Measurements from ENCODE around the gene RSF1. TPM values are rescaled to one million over a fixed set of nuclear protein-coding genes. Genes with fewer than 3 reads are reported as not detected.

The RSF1 gene
- total RNA-seq, 1 experiment from 2014 or later: 83.0 TPM

DNA sequence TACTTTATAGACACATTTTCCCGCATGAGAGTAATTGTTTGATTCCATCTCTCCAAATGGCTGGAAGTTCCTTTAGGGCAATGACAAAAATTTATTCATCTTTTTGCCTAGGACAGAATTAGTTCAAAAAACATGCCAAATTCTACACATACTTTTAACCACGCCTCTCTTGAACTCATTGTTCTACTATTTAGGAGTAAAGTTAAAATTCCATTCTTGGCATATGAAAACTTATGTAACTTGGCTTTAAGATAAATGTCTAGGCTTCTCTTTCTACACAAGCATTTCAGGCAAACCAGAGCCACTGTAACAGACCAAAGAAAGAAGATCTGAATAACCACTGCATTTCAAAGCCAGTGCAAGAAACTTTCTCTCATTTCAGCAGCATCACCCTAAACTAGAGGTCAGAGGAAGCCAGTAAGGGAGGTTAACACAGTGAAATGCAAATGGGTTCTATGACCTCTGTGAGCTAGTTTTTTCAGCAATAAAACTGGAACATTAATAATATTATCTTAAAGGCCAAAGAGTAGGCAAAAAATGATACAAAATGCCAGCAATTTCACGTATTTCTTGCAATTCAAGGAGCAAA lies 73.0 kb downstream of the RSF1 start:
- H3K27me3 ChIP-seq (ENCODE audit: control insufficient read depth, insufficient read depth, low read length): no peaks in the 10 kb centered on the region
- no TSS peak for BruUV-seq (replicated peaks)
- no peak for TF ChIP-seq POLR2AphosphoS5 (IDR thresholded peaks at IDR 0.05; ENCODE audit: low read depth, low read length)
- no peak for TF ChIP-seq SIN3A (IDR thresholded peaks at IDR 0.05; ENCODE audit: borderline replicate concordance, insufficient read depth, low read depth, low read length)
- no peak for TF ChIP-seq REST (IDR thresholded peaks at IDR 0.05; ENCODE audit: insufficient read depth in 1 of 2, low read depth in 2 of 2, low read length in 1 of 2)
- TF ChIP-seq TCF7L2 (IDR thresholded peaks at IDR 0.05; ENCODE audit: low read depth, low read length): no peak
- TF ChIP-seq CTCF (IDR thresholded peaks at IDR 0.05): no peak
- CTCF ChIA-PET: no interaction called here
- no peaks in the 10 kb centered on the region for H3K36me3 ChIP-seq (ENCODE audit: control insufficient read depth, insufficient read depth, low read length)
- no peak overlapping the region for H3K27ac ChIP-seq (ENCODE audit: low read length)
- POLR2A ChIA-PET: no interaction called here
- ATAC-seq (no peak), DNase-seq (ENCODE audit: low read depth, low spot score) (no peak)
- no peaks in the 10 kb centered on the region for H3K9me3 ChIP-seq (ENCODE audit: control insufficient read depth, insufficient read depth, low read depth, low read length)
- intact Hi-C loops (cut with micrococcal nuclease; ENCODE audit: unreplicated experiment): no loop called here
- no peak overlapping the region for H3K4me3 ChIP-seq (ENCODE audit: low read depth in 2 of 2, low read length in 2 of 2)
- no peaks in the 10 kb centered on the region for H3K4me1 ChIP-seq (ENCODE audit: control insufficient read depth, insufficient read depth, low read length)
- in situ Hi-C loops (cut with HindIII; ENCODE audit: low pct_unique_long_range_greater_than_20kb, low sequenced_read_pairs): no loop called here

- H3K36me3 ChIP-seq (ENCODE audit: control insufficient read depth, insufficient read depth, low read length): peaks cover 9% of the 10 kb centered on the region
- ChIA-PET CTCF (no interaction called here), POLR2A (no interaction called here)
- H3K9me3 ChIP-seq (ENCODE audit: control insufficient read depth, insufficient read depth, low read depth, low read length): no peaks in the 10 kb centered on the region
- TF ChIP-seq REST (IDR thresholded peaks at IDR 0.05; ENCODE audit: insufficient read depth in 1 of 2, low read depth in 2 of 2, low read length in 1 of 2): no peak
- TF ChIP-seq CTCF (IDR thresholded peaks at IDR 0.05): no peak
- no peak for TF ChIP-seq POLR2AphosphoS5 (IDR thresholded peaks at IDR 0.05; ENCODE audit: low read depth, low read length)
- no peak for TF ChIP-seq SIN3A (IDR thresholded peaks at IDR 0.05; ENCODE audit: borderline replicate concordance, insufficient read depth, low read depth, low read length)
- no peak for TF ChIP-seq TCF7L2 (IDR thresholded peaks at IDR 0.05; ENCODE audit: low read depth, low read length)
- H3K4me3 ChIP-seq (ENCODE audit: low read depth in 2 of 2, low read length in 2 of 2): no peak overlapping the region
- DNase-seq (ENCODE audit: low read depth, low spot score) (no peak), ATAC-seq (no peak)
- intact Hi-C loops (cut with micrococcal nuclease; ENCODE audit: unreplicated experiment): no loop called here
- H3K27ac ChIP-seq (ENCODE audit: low read length): no peak overlapping the region
- no TSS peak for BruUV-seq (replicated peaks)
- in situ Hi-C loops (cut with HindIII; ENCODE audit: low pct_unique_long_range_greater_than_20kb, low sequenced_read_pairs): no loop called here
- H3K4me1 ChIP-seq (ENCODE audit: control insufficient read depth, insufficient read depth, low read length): no peaks in the 10 kb centered on the region
- no peaks in the 10 kb centered on the region for H3K27me3 ChIP-seq (ENCODE audit: control insufficient read depth, insufficient read depth, low read length)
These were observed 84.0 kb downstream of the RSF1 start for GRCh38 chr11:77736473-77736872.

Measured in Panc1 (cell line).